Cardiac fibroblast (primary cell): ENCODE measurements around the gene LGI4.

ENCODE experiments used
- DNase-seq, 2 donors: peaks; one replicate each; pipeline versions ENCODE4 v3.0.0 to v3.0.0-alpha.2; 2010; ENCODE audit warnings: low read depth in 2 of 2
- H3K4me3 ChIP-seq, 2 donors: replicated peaks in 1 of 2; 1 replicate in 1 of 2; 2 replicates in 1 of 2; pipeline ENCODE4 v1.5.1; 2011; ENCODE audit warnings: low read depth in 2 of 2, low read length in 2 of 2, mild to moderate bottlenecking in 2 of 2, moderate library complexity in 1 of 2
- TF ChIP-seq, protein P1 (sequence below): IDR thresholded peaks from one replicate; pipeline ENCODE4 v1.5.1; 2011; ENCODE audit warnings: low read depth, mild to moderate bottlenecking, low read length, inconsistent platforms

LGI4 gene

DNA sequence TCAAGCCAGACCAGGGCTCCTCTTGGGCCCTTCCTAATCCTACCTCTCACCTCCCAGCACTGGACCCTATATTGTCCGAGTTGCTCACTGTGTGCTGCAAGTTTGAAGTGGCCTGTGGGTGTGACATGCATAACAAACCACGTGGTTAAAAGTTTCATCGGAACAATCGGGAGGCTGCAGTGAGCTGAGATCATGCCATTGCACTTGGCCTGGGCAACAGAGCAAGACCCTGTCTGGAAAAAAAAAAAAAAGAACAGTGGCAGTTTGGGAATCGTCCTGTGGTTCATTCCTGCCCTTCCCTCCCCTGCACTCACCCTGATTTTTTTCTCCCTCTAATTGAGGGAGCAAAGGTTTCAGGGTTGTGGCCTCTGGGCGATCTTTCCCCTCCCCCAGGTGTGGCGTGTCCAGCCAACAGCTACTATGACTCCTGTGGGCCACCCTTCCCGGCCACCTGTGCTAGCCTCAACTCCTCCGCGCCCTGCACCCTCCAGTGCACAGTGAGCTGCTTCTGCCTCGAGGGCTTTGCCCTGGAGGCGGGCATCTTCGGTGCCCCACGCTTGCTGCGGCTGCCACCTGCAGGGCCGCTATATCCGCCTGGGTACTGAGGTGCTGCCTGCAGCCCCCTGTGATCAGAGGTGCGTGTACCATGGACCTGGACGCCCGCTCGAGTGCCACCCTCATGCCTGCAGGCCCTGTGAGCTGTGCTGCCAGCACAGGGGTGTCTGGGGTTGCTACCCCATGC is 35.5 kb downstream of the LGI4 start:
- DNase-seq = no peak
- H3K4me3 ChIP-seq = no peak overlapping the region
- TF ChIP-seq, protein P1, sequence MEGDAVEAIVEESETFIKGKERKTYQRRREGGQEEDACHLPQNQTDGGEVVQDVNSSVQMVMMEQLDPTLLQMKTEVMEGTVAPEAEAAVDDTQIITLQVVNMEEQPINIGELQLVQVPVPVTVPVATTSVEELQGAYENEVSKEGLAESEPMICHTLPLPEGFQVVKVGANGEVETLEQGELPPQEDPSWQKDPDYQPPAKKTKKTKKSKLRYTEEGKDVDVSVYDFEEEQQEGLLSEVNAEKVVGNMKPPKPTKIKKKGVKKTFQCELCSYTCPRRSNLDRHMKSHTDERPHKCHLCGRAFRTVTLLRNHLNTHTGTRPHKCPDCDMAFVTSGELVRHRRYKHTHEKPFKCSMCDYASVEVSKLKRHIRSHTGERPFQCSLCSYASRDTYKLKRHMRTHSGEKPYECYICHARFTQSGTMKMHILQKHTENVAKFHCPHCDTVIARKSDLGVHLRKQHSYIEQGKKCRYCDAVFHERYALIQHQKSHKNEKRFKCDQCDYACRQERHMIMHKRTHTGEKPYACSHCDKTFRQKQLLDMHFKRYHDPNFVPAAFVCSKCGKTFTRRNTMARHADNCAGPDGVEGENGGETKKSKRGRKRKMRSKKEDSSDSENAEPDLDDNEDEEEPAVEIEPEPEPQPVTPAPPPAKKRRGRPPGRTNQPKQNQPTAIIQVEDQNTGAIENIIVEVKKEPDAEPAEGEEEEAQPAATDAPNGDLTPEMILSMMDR = no peak

DNA sequence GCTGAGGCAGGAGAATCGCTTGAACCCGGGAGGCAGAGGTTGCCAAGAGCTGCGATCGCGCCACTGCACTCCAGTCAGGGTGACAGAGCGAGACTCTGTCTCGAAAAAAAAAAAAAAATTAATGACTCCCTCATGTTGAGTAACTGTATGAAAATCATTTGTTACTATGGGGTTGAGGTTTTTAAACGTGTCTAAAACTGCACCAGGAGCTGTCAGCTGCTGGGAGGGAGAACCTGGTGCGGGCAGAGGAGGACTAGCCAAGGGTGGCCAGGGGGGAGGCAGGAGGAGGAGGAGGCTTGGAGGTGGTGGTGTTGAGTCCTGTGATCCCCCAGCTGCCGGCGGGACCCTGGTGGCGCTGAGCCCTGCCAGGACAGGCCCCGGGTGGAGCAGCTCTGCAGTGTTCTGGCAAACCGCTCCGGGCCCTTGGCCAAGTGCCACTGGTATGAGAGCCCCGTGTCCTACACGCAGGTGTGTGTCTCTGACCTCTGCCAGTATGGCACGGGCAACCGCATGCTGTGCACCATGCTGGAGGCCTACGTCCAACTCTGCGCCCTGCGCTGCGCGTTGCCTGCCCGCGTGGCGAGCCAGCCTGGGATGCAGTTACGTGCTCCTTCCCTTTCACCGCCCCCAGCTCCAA is 36.3 kb downstream of the LGI4 start:
- no peak overlapping the region for H3K4me3 ChIP-seq
- TF ChIP-seq, protein P1 = no peak
- no peak for DNase-seq

DNA sequence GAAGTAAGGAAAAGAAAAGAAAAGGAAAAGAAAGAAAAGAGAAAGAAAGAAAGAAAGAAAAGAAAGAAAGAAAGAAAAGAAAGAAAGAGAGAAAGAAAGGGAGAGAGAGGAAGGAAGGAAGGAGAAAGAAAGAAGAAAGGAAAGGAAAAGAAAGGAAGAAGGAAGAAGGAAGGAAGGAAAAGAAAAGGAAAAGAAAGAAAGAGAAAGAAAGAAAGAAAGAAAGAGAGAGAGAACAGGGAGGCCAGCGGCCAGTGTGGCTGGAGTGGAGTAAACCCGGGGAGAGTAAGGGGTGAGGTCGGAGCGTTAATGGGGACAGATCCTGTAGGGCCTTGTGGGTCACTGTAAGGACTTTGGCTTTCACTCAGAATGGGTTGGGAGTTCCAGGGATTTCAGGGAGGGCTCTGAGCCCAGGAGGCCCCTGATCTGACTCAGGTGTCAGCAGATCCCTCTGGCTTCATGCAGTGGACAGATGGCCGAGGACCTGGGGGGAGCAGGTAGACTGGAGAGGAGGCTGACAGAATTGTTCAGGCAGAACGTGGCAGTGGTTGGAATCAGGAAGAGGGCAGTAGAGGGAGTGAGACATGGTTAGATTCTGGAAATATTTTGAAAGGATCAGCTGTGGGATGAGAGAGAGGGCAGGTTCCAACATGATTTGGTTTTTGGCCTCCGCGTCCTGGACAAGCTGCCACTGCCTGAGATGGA is 39.0 kb downstream of the LGI4 start:
- TF ChIP-seq, protein P1 = no peak
- no peak overlapping the region for H3K4me3 ChIP-seq
- no peak for DNase-seq

DNA sequence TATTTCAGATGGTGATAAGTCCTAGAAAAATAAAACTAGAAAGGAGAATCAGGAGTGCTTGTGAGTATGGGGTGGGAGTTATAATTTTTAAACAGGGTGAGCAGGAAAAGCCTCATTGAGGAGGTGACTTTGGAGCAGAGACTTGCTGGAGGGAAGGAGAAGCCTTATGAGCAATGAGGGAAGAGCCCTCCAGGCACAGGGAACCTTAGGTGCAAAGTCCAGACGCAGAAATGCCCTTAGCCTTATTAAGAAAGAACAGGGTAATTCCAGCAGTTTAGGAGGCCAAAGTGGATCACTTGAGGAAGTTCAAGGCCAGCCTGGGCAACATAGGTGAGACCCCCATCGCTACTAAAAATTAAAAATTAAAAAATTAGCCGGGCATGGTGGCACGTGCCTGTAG is 40.2 kb downstream of the LGI4 start:
- no peak overlapping the region for H3K4me3 ChIP-seq
- TF ChIP-seq, protein P1 = no peak

DNA sequence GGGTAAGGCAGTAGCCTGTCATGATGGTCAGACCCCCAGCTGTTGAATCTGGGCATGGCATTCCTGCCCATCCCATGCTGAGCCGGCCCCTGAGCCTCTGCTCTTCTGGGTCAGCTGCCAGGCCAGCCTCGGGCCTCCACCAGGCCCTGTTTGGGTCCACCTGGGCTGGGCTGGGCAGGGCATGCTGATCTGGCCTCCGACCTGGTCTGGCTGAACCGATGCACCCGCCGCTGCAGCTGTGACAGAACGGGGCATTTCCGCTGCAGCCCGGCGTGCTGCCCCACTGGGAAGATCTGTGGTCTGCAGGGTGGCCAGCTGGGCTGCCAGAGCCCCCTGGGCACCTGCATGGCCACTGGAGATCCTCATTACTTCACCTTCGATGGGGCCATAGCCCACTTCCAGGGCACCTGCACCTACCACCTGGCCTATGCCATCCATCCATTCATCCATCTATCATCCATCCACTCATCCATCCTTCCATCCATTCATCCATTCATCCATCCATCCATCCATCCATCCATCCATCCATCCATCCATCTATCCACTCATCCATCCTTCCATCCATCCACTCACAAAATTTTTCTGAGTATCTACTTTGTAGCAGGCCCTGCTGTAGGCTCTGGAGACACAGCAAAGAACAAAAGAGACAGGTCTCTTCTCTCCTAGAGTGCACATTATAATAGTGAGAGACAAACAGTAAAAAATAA is 40.8 kb downstream of the LGI4 start:
- no peak for DNase-seq
- no peak overlapping the region for H3K4me3 ChIP-seq
- TF ChIP-seq, protein P1 = no peak

More for the DNA sequence above, 40.2 kb downstream of the LGI4 start:
- DNase-seq = no peak

DNA sequence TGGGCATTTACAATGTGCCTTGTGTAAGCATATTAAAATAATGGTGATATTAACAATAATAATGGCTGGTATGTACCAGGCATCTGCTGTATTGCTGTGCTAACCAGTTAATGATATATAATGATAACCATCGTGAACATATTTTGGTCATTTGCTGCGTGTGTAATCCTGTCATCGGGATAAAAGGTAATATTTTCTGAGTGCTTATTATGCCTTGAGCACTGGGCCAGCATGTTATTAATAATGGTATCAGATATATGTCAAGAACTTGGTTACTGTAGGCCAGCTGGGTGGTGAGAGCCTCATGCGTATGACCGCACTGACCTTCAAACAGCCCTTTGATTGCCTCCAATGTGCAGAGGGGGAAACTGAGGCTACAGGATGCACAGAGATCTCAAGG is 41.4 kb downstream of the LGI4 start:
- TF ChIP-seq, protein P1 = no peak
- no peak overlapping the region for H3K4me3 ChIP-seq
- DNase-seq = no peak
